SK-N-SH treated with all-trans-retinoic acid at 6 μM for 48 hours (cell line): ENCODE measurements around the gene CALM3.

Experiments
- ARNTL ChIP-seq: fragments of 450-650 bp; formaldehyde crosslinking; IDR thresholded peaks from 2 replicates; pipeline ENCODE4 v1.5.0; 2020; ENCODE audit warnings: low read depth, mild to moderate bottlenecking, moderate library complexity, borderline replicate concordance
- POU6F1 ChIP-seq: fragments of 250-450 bp; sonication (Bioruptor Pico); IDR thresholded peaks from 2 replicates; pipeline ENCODE4 v1.8.0; 2021; ENCODE audit warnings: low read depth, mild to moderate bottlenecking, moderate library complexity, borderline replicate concordance
- RARB ChIP-seq: fragments of 250-450 bp; sonication (Bioruptor Pico); IDR thresholded peaks from 2 replicates; pipeline ENCODE4 v1.8.0; 2021; ENCODE audit warnings: mild to moderate bottlenecking, moderate library complexity
- TOX ChIP-seq: fragments of 250-450 bp; sonication (Bioruptor Pico); IDR thresholded peaks from 2 replicates; pipeline ENCODE4 v1.8.0; 2021; ENCODE audit warnings: mild to moderate bottlenecking, moderate library complexity, borderline replicate concordance

- no peak for TF ChIP-seq ARNTL (CRISPR knock-in tag)
- TF ChIP-seq POU6F1 (CRISPR knock-in tag) = no peak
- no peak for TF ChIP-seq TOX (CRISPR knock-in tag)
- no peak for TF ChIP-seq RARB (CRISPR knock-in tag)
Observed at GRCh38 chr19:46623915-46624502, 22.9 kb downstream of the CALM3 start.
